DOHH2 (cell line): ENCODE results near the gene BRPF3.

Experiments
- H3F3A ChIP-seq: fragments of 200-600 bp; sonication (generic), shearing (Covaris generic); 2 replicates; pipeline ENCODE4 v1.6.0; 2016; ENCODE audit warnings: antibody characterized with exemption, mild to moderate bottlenecking; ENCODE audit not compliant: control insufficient read depth, insufficient read depth
- H3K27ac ChIP-seq: fragments of 200-600 bp; sonication (generic); 2 replicates; pipeline ENCODE4 v1.5.1; 2014; ENCODE audit warnings: low read depth, mild to moderate bottlenecking, low read length, moderate library complexity
- H3K27me3 ChIP-seq: fragments of 200-600 bp; sonication (generic); 2 replicates; pipeline ENCODE4 v1.6.1; 2014; ENCODE audit warnings: mild to moderate bottlenecking, low read length, mixed read lengths; ENCODE audit not compliant: control insufficient read depth
- H3K36me3 ChIP-seq: fragments of 200-600 bp; sonication (generic); 2 replicates; pipeline ENCODE4 v1.6.1; 2014; ENCODE audit warnings: mild to moderate bottlenecking, low read length, moderate library complexity, mixed read lengths; ENCODE audit not compliant: control insufficient read depth
- H3K4me1 ChIP-seq: fragments of 200-600 bp; sonication (generic); 2 replicates; pipeline ENCODE4 v1.6.1; 2014; ENCODE audit warnings: mild to moderate bottlenecking, low read length, mixed read lengths; ENCODE audit not compliant: control insufficient read depth
- H3K4me2 ChIP-seq: fragments of 200-600 bp; sonication (generic); 2 replicates; pipeline ENCODE4 v1.6.0; 2014; ENCODE audit warnings: mild to moderate bottlenecking, low read length, moderate library complexity
- H3K4me3 ChIP-seq: fragments of 200-600 bp; sonication (generic); 2 replicates; pipeline ENCODE4 v1.5.1; 2014; ENCODE audit warnings: mild to moderate bottlenecking, low read length, mixed read lengths
- H3K79me2 ChIP-seq: fragments of 200-600 bp; sonication (generic); 2 replicates; pipeline ENCODE4 v1.6.1; 2014; ENCODE audit warnings: mild to moderate bottlenecking, low read length, mixed read lengths; ENCODE audit not compliant: control insufficient read depth
- H3K9me2 ChIP-seq: fragments of 200-600 bp; sonication (generic); replicated peaks from 2 replicates; pipeline ENCODE4 v1.6.1; 2014; ENCODE audit warnings: mild to moderate bottlenecking, low read length, mixed read lengths; ENCODE audit not compliant: control insufficient read depth
- H3K9me3 ChIP-seq: fragments of 200-600 bp; sonication (generic); 2 replicates; pipeline ENCODE4 v1.6.1; 2014; ENCODE audit warnings: antibody characterized with exemption, low read length, mixed read lengths; ENCODE audit not compliant: control insufficient read depth, insufficient read depth
- H4K20me1 ChIP-seq: fragments of 200-600 bp; sonication (generic); 2 replicates; pipeline ENCODE4 v1.6.0; 2014; ENCODE audit warnings: low read depth, mild to moderate bottlenecking, antibody characterized with exemption, low read length, moderate library complexity; ENCODE audit not compliant: control insufficient read depth, insufficient read depth
- CTCF ChIP-seq: fragments of 200-600 bp; sonication (generic); IDR thresholded peaks from one replicate; pipeline ENCODE4 v1.5.1; 2014; ENCODE audit warnings: antibody characterized with exemption, mild to moderate bottlenecking, low read depth, low read length; ENCODE audit not compliant: poor library complexity, severe bottlenecking
- EZH2phosphoT487 ChIP-seq: fragments of 200-600 bp; sonication (generic); IDR thresholded peaks from 2 replicates; pipeline ENCODE4 v1.6.1; 2017; ENCODE audit warnings: borderline replicate concordance, mild to moderate bottlenecking, antibody characterized with exemption, low read length, moderate library complexity, mixed read lengths

Gene BRPF3

DNA sequence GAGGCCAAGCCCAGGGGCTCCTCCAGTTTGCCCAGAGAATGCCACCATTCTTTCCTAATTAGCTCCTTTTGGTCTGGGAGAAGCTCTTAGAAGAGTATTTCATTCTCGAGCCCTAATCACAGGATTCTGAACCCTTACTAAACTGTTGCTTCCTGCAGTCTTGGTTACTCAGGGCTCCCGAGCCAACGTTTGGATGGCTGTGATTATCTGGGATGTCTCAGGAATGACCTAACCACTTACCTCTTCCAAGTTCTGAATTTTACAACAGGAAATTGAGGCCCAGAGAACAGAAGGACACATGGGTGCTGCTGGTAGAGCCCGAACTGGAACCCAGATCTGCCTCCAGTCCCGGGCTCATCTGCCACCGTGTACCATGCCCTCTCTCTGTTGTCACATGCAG lies 51.1 kb downstream of the BRPF3 start:
- no peaks in the 10 kb centered on the region for H3K9me2 ChIP-seq

GRCh38 chr6:36248980-36249379 lies 52.4 kb downstream of the BRPF3 start:
- TF ChIP-seq CTCF (no peak), EZH2phosphoT487 (no peak)
- Histone ChIP-seq H3K4me2 (no peak overlapping the region), H4K20me1 (no peaks in the 10 kb centered on the region), H3K9me2 (no peaks in the 10 kb centered on the region), H3K27ac (no peak overlapping the region), H3K9me3 (no peaks in the 10 kb centered on the region), H3K79me2 (no peaks in the 10 kb centered on the region), H3F3A (no peaks in the 10 kb centered on the region), H3K27me3 (peaks cover 6% of the 10 kb centered on the region; the same call in 1 of the 2 replicates), H3K4me3 (no peak overlapping the region), H3K4me1 (peaks cover 24% of the 10 kb centered on the region), H3K36me3 (no peaks in the 10 kb centered on the region)

More for the DNA sequence above, 51.1 kb downstream of the BRPF3 start:
- no peaks in the 10 kb centered on the region for H3F3A ChIP-seq
- H3K4me2 ChIP-seq: no peak overlapping the region
- no peaks in the 10 kb centered on the region for H4K20me1 ChIP-seq
- no peaks in the 10 kb centered on the region for H3K9me3 ChIP-seq
- H3K4me1 ChIP-seq: peaks cover 37% of the 10 kb centered on the region
- H3K27me3 ChIP-seq: peaks cover 7% of the 10 kb centered on the region
- H3K27ac ChIP-seq: no peak overlapping the region
- H3K79me2 ChIP-seq: no peaks in the 10 kb centered on the region
- TF ChIP-seq CTCF (no peak), EZH2phosphoT487 (no peak)
- no peak overlapping the region for H3K4me3 ChIP-seq
- no peaks in the 10 kb centered on the region for H3K36me3 ChIP-seq

DNA sequence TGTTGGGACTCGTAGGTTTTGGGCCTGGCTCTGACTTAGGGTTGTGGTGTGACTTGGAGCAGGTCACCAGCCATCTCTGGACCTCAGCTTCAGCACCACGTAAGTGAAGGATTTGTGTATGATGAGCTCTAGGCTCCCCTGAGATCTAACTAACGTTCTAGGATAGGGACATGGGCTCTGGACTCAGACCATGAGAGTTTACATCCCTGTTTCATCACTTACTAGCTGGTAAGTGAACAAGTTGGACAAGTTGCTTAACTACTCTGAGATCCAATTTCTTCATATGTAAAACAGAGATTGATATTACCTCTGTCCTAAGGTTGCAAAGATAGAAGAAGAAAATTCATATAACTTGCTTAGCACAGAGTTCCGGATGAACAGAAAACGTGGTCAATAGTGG lies 53.0 kb downstream of the BRPF3 start:
- Histone ChIP-seq H3K27me3 (peaks cover 4% of the 10 kb centered on the region; the same call in 1 of the 2 replicates), H3K4me2 (no peak overlapping the region), H4K20me1 (no peaks in the 10 kb centered on the region), H3K4me1 (peaks cover 19% of the 10 kb centered on the region), H3K36me3 (no peaks in the 10 kb centered on the region), H3K9me3 (no peaks in the 10 kb centered on the region), H3K79me2 (no peaks in the 10 kb centered on the region), H3K27ac (no peak overlapping the region), H3F3A (no peaks in the 10 kb centered on the region), H3K4me3 (no peak overlapping the region), H3K9me2 (no peaks in the 10 kb centered on the region)
- TF ChIP-seq CTCF: no peak

DNA sequence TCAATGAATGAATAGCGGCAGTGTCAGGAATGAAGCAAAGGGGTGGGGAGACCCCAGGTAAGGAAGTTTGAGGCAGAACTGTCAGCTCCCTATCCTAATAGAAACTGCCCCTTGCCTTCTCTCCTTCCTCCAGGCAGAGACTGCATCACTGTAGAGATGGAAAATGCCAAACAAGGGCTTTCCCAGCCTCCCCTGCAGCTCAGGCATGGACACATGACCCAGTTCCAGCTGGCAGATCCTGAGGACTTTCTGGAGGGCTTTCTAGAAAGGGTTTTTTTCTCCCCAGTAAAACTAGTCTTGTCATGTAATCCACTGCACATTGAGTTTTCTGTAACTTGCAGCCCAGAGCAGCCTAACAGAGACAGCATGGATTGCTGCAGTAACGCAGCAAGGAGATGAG lies 55.5 kb downstream of the BRPF3 start:
- Histone ChIP-seq H3K4me2 (no peak overlapping the region), H3K9me2 (no peaks in the 10 kb centered on the region), H3K4me3 (no peak overlapping the region), H3K36me3 (no peaks in the 10 kb centered on the region), H3F3A (no peaks in the 10 kb centered on the region), H3K27me3 (peaks cover 2% of the 10 kb centered on the region; the same call in 1 of the 2 replicates), H3K4me1 (peaks cover 5% of the 10 kb centered on the region; the same call in 1 of the 2 replicates), H3K9me3 (no peaks in the 10 kb centered on the region), H3K27ac (no peak overlapping the region), H4K20me1 (no peaks in the 10 kb centered on the region), H3K79me2 (no peaks in the 10 kb centered on the region)
- TF ChIP-seq CTCF (no peak), EZH2phosphoT487 (no peak)
